Activated CD8-positive, alpha-beta memory T cell treated with anti-CD3 and anti-CD28 coated beads for 36 hours (primary cell): Measurements from ENCODE around the gene P4HTM. TPM values are rescaled to one million over a fixed set of nuclear protein-coding genes. Genes with fewer than 3 reads are reported as not detected.

Experiments used
- CTCF ChIA-PET: fragments of 350-600 bp; sonication (Branson Sonifier 250); formaldehyde crosslinking; loops from one replicate; lab custom pipeline; 2021; ENCODE audit warnings: antibody characterized with exemption; lab: Charles Lee
- POLR2A ChIA-PET: fragments of 350-600 bp; sonication (Branson Sonifier 250); formaldehyde crosslinking; loops from one replicate; lab custom pipeline; 2021; ENCODE audit warnings: antibody characterized with exemption; lab: Charles Lee
- total RNA-seq, 2 experiments: library from RNA; stranded (reverse); gene quantifications; one replicate each; pipeline ENCODE4 v1.2.3, GENCODE V29; 2021

Gene P4HTM
- total RNA-seq, 2 experiments from 2014 or later, result 24.8 to 26.8 TPM

DNA sequence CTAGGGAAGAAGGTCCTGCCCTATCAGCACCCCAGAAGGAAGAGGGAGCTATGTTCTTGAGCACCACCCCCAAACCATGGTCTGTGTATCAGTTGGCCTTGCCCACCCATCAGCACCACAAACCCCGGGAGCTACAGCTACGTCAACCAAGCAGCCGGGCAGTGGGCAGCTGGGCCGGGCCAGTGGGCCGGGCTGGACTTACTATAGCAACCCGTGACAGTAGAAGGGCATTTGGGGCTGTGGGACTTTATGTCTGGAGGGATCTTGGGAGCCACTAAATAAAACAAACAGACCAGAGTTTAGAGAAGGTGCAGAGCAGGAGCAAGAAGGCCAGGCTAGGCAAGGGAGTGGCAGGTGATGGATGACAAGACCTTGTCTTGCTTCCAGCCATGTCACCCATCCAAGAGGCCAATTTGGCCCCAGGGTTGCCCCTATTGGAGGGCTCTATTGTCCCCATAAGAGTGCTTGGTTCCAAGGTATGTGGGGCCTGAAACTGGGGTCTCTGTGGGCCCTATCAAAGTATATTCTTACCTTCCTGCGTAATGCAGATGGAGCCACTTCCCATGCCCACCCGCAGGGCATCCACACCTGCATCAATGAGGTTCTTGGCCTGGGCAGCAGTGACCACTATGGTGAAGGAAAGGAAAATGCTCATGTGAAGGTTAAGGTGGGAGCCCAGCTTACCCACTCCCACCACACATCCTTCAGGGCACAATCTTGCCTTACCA, 35.9 kb downstream of the P4HTM start:
- ChIA-PET POLR2A (interaction anchor here (0.6 to 1.1 kb wide), 3 partner anchors 19 to 65 kb away, joined by 3 to 5 read pairs (median 5); partner anchors contain the start of gene WDR6), CTCF (interaction anchor here (0.8 to 1.2 kb wide), 2 partner anchors 19 to 49 kb away, joined by 4 read pairs; partner anchors contain the start of gene WDR6)

DNA sequence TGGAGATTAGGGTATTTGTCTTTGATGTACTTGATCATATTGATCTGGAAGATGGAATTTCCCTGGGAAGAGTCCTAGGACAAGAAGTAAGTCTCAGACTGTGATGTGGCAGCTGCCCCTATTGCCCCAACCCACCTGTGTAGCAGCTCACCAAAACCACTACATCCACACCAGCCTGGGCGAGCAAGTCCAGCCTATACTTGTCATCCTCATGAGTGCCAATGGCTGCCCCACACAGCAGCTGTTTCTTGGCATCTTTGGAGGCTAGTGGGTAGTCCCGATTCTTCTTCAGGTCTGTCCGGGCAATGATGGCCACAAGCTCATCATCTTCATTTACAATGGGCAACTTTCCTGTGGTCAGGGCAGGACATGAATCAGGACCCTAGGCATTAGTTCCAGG, 36.5 kb downstream of the P4HTM start:
- ChIA-PET POLR2A (interaction anchor here (0.6 to 1.1 kb wide), 2 partner anchors 19 to 66 kb away, joined by 5 read pairs; partner anchors contain the start of gene WDR6), CTCF (interaction anchor here (1.2 kb wide), 1 partner anchor 19 kb away, joined by 4 read pairs; the partner anchor contains the start of gene WDR6)

DNA sequence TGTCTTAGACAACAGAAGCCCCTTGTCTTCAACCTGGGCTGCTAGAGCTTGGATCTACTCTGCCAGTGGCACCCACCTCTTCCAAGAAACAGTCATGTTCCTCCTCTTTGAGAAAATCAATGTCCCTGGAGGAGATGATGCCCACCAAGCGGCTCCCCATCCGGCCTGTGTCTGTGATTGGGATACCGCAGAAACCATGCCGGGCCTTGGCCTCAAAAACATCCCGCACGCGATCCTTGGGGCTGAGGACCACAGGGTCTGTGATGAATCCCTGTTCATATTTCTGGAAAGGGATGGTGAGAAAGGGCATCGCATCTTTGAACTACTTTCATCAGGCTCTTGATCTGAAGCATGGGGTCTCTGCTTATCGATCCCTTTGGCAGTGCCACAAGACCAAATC, 37.6 kb downstream of the P4HTM start:
- POLR2A ChIA-PET, result interaction anchor here (2.2 kb wide), 1 partner anchor 7 kb away, joined by 14 read pairs; no protein-coding TSS in a partner anchor
- CTCF ChIA-PET, result no interaction called here

DNA sequence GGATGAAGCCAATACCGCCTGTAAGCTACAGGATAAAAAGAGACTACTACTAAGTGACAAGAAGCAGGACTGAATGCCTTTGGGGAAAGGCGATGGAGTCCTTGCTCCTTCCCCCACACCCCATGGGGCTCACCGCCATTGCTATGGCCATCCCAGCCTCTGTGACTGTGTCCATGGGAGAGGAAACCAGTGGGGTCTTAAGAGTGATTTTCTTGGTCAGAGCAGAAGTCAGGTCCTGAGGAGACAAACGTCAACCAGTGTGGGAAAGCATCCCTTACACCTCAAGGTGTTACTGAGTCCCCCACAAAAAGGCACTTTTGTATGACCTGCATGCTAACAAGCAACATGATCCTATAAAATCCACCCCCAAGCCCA, 38.2 kb downstream of the P4HTM start:
- CTCF ChIA-PET, result interaction anchor here (0.6 kb wide), 1 partner anchor 39 kb away, joined by 3 read pairs; no protein-coding TSS in a partner anchor

DNA sequence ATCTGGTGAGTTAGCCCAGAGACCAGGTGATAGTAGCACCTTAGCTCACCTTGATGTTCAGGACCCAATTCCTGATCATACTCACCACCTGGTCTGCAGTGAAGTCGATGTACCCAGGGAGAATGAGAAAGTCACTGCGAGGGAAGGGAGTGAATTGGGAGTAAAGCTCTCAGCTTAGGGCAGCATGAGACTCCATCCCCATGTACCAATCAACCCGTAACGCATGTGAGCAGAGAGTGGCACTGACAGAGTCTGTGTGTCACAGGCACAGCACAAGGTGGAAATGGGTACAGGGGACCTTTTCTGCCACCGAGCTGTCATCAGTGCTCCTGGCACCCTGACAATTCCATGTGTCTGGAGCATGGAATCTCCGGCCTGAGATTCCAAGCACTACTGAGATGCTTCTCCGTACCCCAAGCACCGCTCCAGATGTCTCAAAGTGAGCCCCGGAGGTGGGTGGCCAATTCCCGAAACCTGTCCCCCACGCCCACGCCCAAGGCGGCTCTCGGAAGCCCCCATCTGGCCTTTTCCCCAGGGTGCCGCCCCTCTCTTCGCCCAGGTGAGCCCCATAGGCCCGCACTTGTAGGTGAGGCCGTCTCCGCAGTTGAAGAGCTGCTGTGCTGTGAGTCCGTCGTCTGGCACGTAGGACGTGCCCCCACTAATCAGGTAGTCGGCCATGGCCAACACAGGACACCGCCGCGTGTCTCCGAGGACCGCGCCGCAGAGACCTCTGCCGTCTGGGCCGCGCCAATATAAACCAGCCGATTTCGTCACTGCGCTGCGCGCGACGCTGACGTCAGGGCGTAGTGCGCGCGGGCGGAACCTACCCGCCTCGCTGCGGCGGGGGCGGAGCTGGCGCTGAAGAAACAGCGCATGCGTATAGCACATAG, 38.9 kb downstream of the P4HTM start, which contains the start of gene IMPDH2:
Gene IMPDH2 (minus strand): TSS at position 726 of the 890 bp plus-strand sequence. CDS start 48 bp downstream, at position 678.
- ChIA-PET POLR2A (interaction anchor here (0.6 to 2.2 kb wide), 9 partner anchors 8 to 92 kb away, joined by 3 to 15 read pairs (median 9); partner anchors contain the start of genes QRICH1, USP19 and WDR6), CTCF (interaction anchor here (0.6 to 1.3 kb wide), 9 partner anchors 9 to 343 kb away, joined by 3 to 4 read pairs (median 3); partner anchors contain the start of genes DALRD3, NCKIPSD and WDR6)

More for the DNA sequence above, 38.2 kb downstream of the P4HTM start:
- POLR2A ChIA-PET, result interaction anchor here (0.6 to 2.2 kb wide), 5 partner anchors 8 to 92 kb away, joined by 3 to 15 read pairs (median 9); partner anchors contain the start of gene USP19

DNA sequence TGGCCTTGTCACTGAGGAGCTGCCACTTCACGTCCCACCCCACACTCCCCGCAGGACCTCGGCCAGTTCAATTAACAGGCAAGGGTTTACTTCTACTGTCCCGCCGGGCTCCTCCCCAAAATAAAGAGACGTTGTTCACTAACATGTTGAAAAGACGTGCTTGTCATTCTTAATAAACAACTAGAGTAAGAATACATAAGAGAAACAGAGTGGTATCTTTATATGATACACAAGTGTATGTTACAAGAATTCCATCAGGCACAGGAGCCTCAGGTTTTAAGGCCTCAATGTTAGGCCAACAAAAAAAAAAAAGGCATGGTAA, 39.5 kb downstream of the P4HTM start:
- ChIA-PET POLR2A (interaction anchor here (0.6 to 2.2 kb wide), 6 partner anchors 9 to 64 kb away, joined by 3 to 14 read pairs (median 10); partner anchors contain the start of genes QRICH1 and WDR6), CTCF (interaction anchor here (0.7 to 1.3 kb wide), 7 partner anchors 9 to 344 kb away, joined by 3 to 4 read pairs (median 3); partner anchors contain the start of genes DALRD3, NCKIPSD and WDR6)

DNA sequence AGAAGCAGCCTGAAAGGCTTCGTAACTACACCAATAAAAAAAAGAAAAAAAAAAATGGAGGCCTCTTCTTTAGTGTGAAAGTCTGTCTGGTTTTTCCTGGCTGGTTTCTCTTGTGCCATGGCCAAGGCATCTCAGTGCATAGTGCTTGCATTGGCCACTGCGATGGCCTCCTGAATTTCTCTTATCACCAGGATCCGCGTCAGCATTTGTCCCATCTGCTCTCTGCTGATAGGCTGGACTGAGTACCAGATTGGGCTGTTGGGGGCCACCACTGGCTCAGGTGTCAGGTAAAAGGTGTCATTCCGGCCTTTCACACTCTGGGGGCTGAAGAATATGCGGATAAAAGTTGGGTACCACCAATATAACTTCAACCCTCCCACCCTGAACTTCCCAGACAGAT, 40.3 kb downstream of the P4HTM start:
- POLR2A ChIA-PET, result no interaction called here
- CTCF ChIA-PET, result no interaction called here

DNA sequence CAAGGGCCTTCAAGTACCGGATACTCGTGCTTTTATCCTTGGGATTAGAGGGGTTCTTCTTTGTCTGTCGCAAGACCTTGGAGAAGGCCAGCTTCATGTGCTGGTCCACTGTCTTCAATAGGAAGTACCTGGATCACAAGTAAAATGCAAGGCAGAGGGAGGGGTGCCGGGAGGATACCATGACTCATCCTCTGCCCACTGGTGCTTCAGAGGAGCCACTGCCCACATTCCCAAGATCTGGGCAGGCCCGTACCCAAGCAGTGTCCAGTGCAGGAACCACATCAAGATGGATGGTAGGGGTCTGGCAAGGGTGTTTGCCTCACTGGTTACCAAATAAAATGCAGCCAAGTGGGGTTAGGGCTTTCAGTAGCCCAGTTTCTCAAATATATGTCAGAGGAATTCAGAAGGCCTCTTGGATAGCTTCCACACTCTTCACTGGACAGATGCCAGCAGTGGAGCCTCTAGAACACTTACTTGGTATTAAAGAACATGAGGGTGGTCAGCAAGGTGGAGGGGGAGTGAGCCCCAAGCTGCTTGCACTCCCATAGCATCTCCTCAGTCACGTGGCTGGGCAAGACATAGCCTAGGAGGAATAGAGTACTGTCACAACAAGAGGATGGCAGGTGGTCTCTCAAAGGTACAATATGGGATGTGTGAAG, 42.7 kb downstream of the P4HTM start:
- ChIA-PET POLR2A (no interaction called here), CTCF (no interaction called here)

DNA sequence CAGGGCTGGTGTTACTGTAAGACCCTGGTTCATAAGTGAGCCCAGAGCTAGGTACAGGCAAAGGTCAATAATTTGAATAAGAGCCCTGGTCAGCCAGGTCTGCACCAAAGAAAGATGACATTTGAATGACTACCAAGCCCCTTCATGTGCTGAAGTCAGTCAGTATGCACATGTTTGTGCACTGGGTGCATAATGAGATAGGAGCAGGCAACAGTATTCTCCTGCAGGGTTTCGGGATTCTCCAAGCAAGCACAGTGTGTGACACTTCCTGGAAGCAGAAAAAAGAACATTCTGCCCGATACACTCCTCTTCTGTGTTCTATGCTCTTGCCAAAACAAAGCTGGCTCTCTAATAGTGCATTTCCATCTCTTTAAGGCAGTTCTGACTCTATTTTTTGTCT, 44.6 kb downstream of the P4HTM start:
- POLR2A ChIA-PET, result interaction anchor here (0.6 kb wide), 1 partner anchor 13 kb away, joined by 3 read pairs; no protein-coding TSS in a partner anchor
- CTCF ChIA-PET, result interaction anchor here (1.0 kb wide), 1 partner anchor 14 kb away, joined by 3 read pairs; no protein-coding TSS in a partner anchor

DNA sequence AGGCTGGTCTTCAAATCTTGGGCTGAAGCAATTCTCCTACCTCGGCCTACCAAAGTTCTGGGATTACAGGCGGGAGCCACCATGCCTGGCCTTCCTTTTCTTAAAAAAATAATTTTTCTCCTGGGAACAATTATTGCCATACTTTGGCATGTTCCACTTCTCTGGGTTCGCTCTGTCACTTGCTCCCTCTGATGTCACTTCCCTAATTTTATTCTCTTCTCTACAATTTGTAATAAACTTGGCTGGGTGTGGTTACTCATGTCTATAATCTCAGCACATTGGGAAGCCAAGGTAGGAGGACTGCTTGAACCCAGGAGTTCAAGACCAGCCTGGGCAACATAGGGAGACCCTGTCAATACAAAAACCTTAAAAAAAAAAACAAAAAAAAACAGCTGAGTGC, 45.2 kb downstream of the P4HTM start:
- POLR2A ChIA-PET, result no interaction called here
- CTCF ChIA-PET, result interaction anchor here (1.0 kb wide), 1 partner anchor 14 kb away, joined by 3 read pairs; no protein-coding TSS in a partner anchor

DNA sequence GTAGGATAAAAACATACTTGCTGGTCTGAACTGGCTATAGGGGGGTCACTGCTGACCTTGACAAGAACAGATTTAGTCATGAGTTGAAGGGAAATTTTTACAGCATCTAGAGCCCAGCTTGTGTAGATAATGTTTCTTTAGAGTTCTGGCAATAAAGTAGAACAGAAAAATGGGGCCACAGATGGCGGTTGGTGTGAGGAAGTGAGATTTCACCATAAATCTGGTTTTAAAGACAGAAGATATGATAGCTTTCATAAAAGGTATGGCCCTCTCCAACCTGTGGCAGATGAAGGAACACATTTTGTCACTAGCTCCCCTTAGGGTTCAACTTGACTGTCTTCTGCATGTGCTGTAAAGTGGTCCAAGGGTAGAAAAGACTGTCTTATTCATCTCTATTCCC, 63.5 kb downstream of the P4HTM start:
- CTCF ChIA-PET, result no interaction called here
- POLR2A ChIA-PET, result no interaction called here

DNA sequence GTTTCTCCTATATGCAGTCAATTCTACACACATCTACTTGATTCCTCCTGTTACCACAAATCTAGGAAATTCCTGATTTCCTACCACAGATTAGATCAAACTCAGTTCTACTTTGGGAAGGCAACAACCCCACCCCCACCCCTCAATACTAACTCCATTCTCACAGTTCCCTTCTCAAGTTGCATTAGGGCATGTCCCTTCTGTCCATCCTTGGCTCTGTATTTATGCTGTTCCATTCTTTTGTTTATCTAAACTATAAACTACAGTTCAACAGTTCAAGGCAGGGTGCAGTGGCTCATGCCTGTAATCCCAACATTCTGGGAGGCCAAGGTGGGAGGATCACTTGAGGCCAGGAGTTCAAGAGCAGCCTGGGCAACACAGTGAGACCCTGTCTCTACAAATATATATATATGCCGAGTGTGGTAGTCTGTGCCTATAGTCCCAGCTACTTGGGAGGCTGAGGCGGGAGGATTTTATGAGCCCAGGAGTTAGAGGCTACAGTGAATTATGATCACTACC, 64.4 kb downstream of the P4HTM start:
- CTCF ChIA-PET, result no interaction called here
- POLR2A ChIA-PET, result no interaction called here

Other genes starting within 250 kb of the P4HTM start
- 10 to 100 TPM; 55.6 to 57.2 TPM for gene PRKAR2A, start 142.4 kb upstream of the P4HTM start, total RNA-seq
- 10 to 100 TPM; 21.3 to 24.1 TPM for gene SLC25A20, start 91.4 kb upstream of the P4HTM start, total RNA-seq
- 100 to 1,000 TPM; 127 to 131 TPM for gene ARIH2, start 71.4 kb upstream of the P4HTM start, total RNA-seq
- 100 to 1,000 TPM; 141 to 142 TPM for gene WDR6, start 17.1 kb downstream of the P4HTM start, total RNA-seq
- gene DALRD3, start 28.3 kb downstream of the P4HTM start, total RNA-seq, result 10 to 100 TPM; 28.6 to 30.9 TPM
- gene NDUFAF3, start 31.9 kb downstream of the P4HTM start, total RNA-seq, result 10 to 100 TPM; 82.6 to 85.8 TPM
- gene IMPDH2, start 39.2 kb downstream of the P4HTM start, total RNA-seq, result 100 to 1,000 TPM; 461 to 466 TPM
- 100 to 1,000 TPM; 117 to 118 TPM for gene QRICH1, start 103.8 kb downstream of the P4HTM start, total RNA-seq
- gene QARS1, start 114.5 kb downstream of the P4HTM start, total RNA-seq, result 100 to 1,000 TPM; 242 TPM
- gene USP19, start 130.6 kb downstream of the P4HTM start, total RNA-seq, result 10 to 100 TPM; 56.7 to 57.9 TPM
- gene LAMB2, start 142.8 kb downstream of the P4HTM start, total RNA-seq, result not detected
- gene CCDC71, start 176.1 kb downstream of the P4HTM start, total RNA-seq, result 10 to 100 TPM; 29.6 to 31.2 TPM
- gene KLHDC8B, start 181.4 kb downstream of the P4HTM start, total RNA-seq, result 1 to 10 TPM; 2.0 to 3.4 TPM